HepG2 (cell line): Measurements from ENCODE around the gene TUBE1. TPM values are rescaled to one million over a fixed set of nuclear protein-coding genes. Genes with fewer than 3 reads are reported as not detected.
A peak's percentile ranks its signal among the peaks of the same experiment; 100 is the strongest.

Experiments
- ARHGAP35 ChIP-seq: sonication (generic); formaldehyde crosslinking; IDR thresholded peaks from 2 replicates; pipeline ENCODE4 v1.9.0; 2022; ENCODE audit warnings: mild to moderate bottlenecking, inconsistent platforms, moderate library complexity, missing genetic modification reagents, borderline replicate concordance
- CBFB ChIP-seq: sonication (generic); formaldehyde crosslinking; IDR thresholded peaks from 2 replicates; pipeline ENCODE4 v1.4.0; 2020; ENCODE audit warnings: missing genetic modification reagents
- GATA4 ChIP-seq: sonication (generic); IDR thresholded peaks from 2 replicates; pipeline ENCODE4 v1.6.1; 2016; ENCODE audit warnings: antibody characterized with exemption, low read depth, borderline replicate concordance
- KIAA2018 ChIP-seq: sonication (generic); formaldehyde crosslinking; IDR thresholded peaks from 2 replicates; pipeline ENCODE4 v1.5.0; 2020; ENCODE audit warnings: mild to moderate bottlenecking, missing genetic modification reagents, borderline replicate concordance
- MXI1 ChIP-seq: IDR thresholded peaks from 3 replicates; pipeline ENCODE4 v1.6.1; 2012; ENCODE audit warnings: low read depth, low read length, inconsistent platforms, borderline replicate concordance
- RBM22 ChIP-seq: fragments of 200-400 bp; formaldehyde crosslinking; optimal IDR thresholded peaks from 2 replicates; pipeline ENCODE3; 2017; ENCODE audit warnings: mild to moderate bottlenecking, low read length, moderate library complexity
- SIX4 ChIP-seq: sonication (generic); formaldehyde crosslinking; IDR thresholded peaks from 2 replicates; pipeline ENCODE4 v1.4.0; 2020; ENCODE audit warnings: missing genetic modification reagents
- STAT6 ChIP-seq: sonication (generic); formaldehyde crosslinking; IDR thresholded peaks from 2 replicates; pipeline ENCODE4 v1.4.0; 2020; ENCODE audit warnings: missing genetic modification reagents, mild to moderate bottlenecking, borderline replicate concordance
- ZFP1 ChIP-seq: IDR thresholded peaks from 2 replicates; pipeline ENCODE4 v1.6.1; 2016
- ZNF296 ChIP-seq: sonication (generic); formaldehyde crosslinking; conservative IDR thresholded peaks from 2 replicates; pipeline ENCODE4 v1.5.0; 2020; ENCODE audit warnings: mild to moderate bottlenecking, missing genetic modification reagents
- ZNF326 ChIP-seq: sonication (generic); formaldehyde crosslinking; IDR thresholded peaks from 2 replicates; pipeline ENCODE4 v1.4.0; 2020; ENCODE audit warnings: missing genetic modification reagents, borderline replicate concordance
- ZNF607 ChIP-seq: sonication (generic); formaldehyde crosslinking; IDR thresholded peaks from 2 replicates; pipeline ENCODE4 v1.5.1; 2020; ENCODE audit warnings: missing genetic modification reagents, mild to moderate bottlenecking, borderline replicate concordance
- polyA plus RNA-seq, 8 experiments: library from polyadenylated mRNA; depleted of rRNA in 3 of 8; stranded (reverse) in 7 of 8; unstranded in 1 of 8; fragments of >200 nt; fragmentation: Illumina TruSeq in 4 of 8; extraction: Trizol in 4 of 8; gene quantifications; 2 replicates each; pipeline versions ENCODE4 v1.2.1 to v1.2.3, GENCODE V29; 2011 to 2016; ENCODE audit warnings: low read depth in 4 of 8, missing spikeins in 1 of 8, mixed read lengths in 1 of 8; ENCODE audit not compliant: insufficient read depth in 1 of 8
- total RNA-seq, 5 experiments: library from RNA; depleted of rRNA; stranded (reverse); fragments of >200 nt; fragmentation: Illumina TruSeq; extraction: Trizol; gene quantifications; 2 replicates each; pipeline ENCODE4 v1.2.3, GENCODE V29; 2016; ENCODE audit warnings: low read depth in 1 of 5
- TF ChIP-seq, protein P1 (sequence below): IDR thresholded peaks from 2 replicates; pipeline ENCODE4 v1.6.1; 2016; ENCODE audit warnings: missing compliant biosample characterization, missing genetic modification reagents, borderline replicate concordance

The TUBE1 gene
- total and polyA plus RNA-seq, 2 of the 13 experiments (the other 11 are each of a cell fraction or from before 2014, with no cell fraction given), result 17.3 to 22.6 TPM

- TF ChIP-seq KIAA2018 (CRISPR knock-in tag) (no peak), ZNF296 (CRISPR knock-in tag) (no peak), ARHGAP35 (CRISPR knock-in tag) (no peak), SIX4 (CRISPR knock-in tag) (0 out of 2 replicates have a peak, but pooled peaks have one; percentile 3), ZNF607 (CRISPR knock-in tag) (no peak), GATA4 (no peak), ZNF326 (no peak), CBFB (CRISPR knock-in tag) (no peak), STAT6 (CRISPR knock-in tag) (no peak), ZFP1 (CRISPR knock-in tag) (no peak; the same call in 1 of the 2 replicates), RBM22 (no peak), MXI1 (no peak)
- TF ChIP-seq, protein P1, sequence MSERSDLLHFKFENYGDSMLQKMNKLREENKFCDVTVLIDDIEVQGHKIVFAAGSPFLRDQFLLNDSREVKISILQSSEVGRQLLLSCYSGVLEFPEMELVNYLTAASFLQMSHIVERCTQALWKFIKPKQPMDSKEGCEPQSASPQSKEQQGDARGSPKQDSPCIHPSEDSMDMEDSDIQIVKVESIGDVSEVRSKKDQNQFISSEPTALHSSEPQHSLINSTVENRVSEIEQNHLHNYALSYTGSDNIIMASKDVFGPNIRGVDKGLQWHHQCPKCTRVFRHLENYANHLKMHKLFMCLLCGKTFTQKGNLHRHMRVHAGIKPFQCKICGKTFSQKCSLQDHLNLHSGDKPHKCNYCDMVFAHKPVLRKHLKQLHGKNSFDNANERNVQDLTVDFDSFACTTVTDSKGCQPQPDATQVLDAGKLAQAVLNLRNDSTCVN, result peak; percentile 88
Measured at GRCh38 chr6:112043032-112044007, 44.0 kb downstream of the TUBE1 start (continued).
